K562 (cell line): ENCODE results near the gene LSP1. TPM values are rescaled to one million over a fixed set of nuclear protein-coding genes. Genes with fewer than 3 reads are reported as not detected.

ENCODE experiments used
- ATAC-seq: fragments of 200-7000 bp; cut with Tn5 transposase; 3 replicates; pipeline ENCODE4 v1.9.1; 2020; ENCODE audit warnings: moderate library complexity
- BruUV-seq: library from RNA; stranded (reverse); fragments of 400-500 nt; replicated peaks from 2 replicates; lab custom pipeline; 2021; lab: Mats Ljungman, UMichigan
- CTCF ChIA-PET: fragments of 300-600 bp; formaldehyde crosslinking; extraction: SDS; loops from one replicate; lab custom pipeline; 2021; ENCODE audit warnings: low intra/inter-chr PET ratio; lab: Yijun Ruan, JAX
- POLR2A ChIA-PET: fragments of 300-600, 350-650 bp; sonication (Branson Sonifier 250); formaldehyde crosslinking; extraction: SDS; loops from one replicate; lab custom pipeline; 2021; ENCODE audit warnings: antibody characterized with exemption, inconsistent platforms; lab: Yijun Ruan, JAX
- DNase-seq, 4 experiments: peaks; one replicate each; pipeline versions ENCODE4 v3.0.0 to v3.0.0-alpha.2; 2011 to 2018; ENCODE audit warnings: low spot score in 3 of 4, mixed read lengths in 3 of 4; ENCODE audit errors: extremely low read depth in 1 of 4
- FAIRE-seq: peaks from 2 replicates; lab custom pipeline; 2011; peaks lifted over from hg19 to GRCh38; lab: Jason Lieb, UNC
- H2AFZ ChIP-seq: 2 replicates; pipeline ENCODE4 v1.6.0; 2011; ENCODE audit warnings: low read depth, low read length, control low read depth, inconsistent platforms
- H3K27ac ChIP-seq: fragments of 200-600 bp; 3 replicates; pipeline ENCODE4 v1.8.0; 2011; ENCODE audit warnings: low read depth, mild to moderate bottlenecking, control low read depth, inconsistent platforms, low read length, moderate library complexity, mixed read lengths; ENCODE audit errors: extremely low read depth
- H3K27me3 ChIP-seq, 2 experiments: fragments of 300-600 bp in 1 of 2; 2 replicates in 1 of 2; 3 replicates in 1 of 2; pipeline versions ENCODE4 v1.6.0 to v1.8.0; 2011; ENCODE audit warnings: inconsistent platforms in 2 of 2, low read length in 2 of 2, mild to moderate bottlenecking in 1 of 2, mixed read lengths in 1 of 2, moderate library complexity in 1 of 2; ENCODE audit not compliant: control insufficient read depth in 2 of 2, insufficient read depth in 2 of 2
- H3K36me3 ChIP-seq: fragments of 300-600 bp; 3 replicates; pipeline ENCODE4 v1.8.0; 2011; ENCODE audit warnings: mild to moderate bottlenecking, low read length, inconsistent platforms; ENCODE audit not compliant: control insufficient read depth, insufficient read depth
- H3K4me1 ChIP-seq, 2 experiments: fragments of 200-600 bp in 1 of 2; replicated peaks in 1 of 2; 2 replicates in 1 of 2; 3 replicates in 1 of 2; pipeline versions ENCODE4 v1.5.1 to v1.8.0; 2011; ENCODE audit warnings: inconsistent platforms in 2 of 2, low read length in 2 of 2, mild to moderate bottlenecking in 1 of 2, mixed read lengths in 1 of 2, moderate library complexity in 1 of 2; ENCODE audit not compliant: control insufficient read depth in 2 of 2, insufficient read depth in 2 of 2
- H3K4me2 ChIP-seq: 2 replicates; pipeline ENCODE4 v1.6.1; 2011; ENCODE audit warnings: low read length, control low read depth, inconsistent platforms, mixed read lengths; ENCODE audit not compliant: insufficient read depth
- H3K4me3 ChIP-seq: fragments of 200-600 bp; sonication (generic), shearing (Covaris generic); 2 replicates; pipeline ENCODE4 v1.5.1; 2016; ENCODE audit warnings: control low read depth, inconsistent platforms
- H3K79me2 ChIP-seq: fragments of 200-600 bp; 3 replicates; pipeline ENCODE4 v1.8.0; 2011; ENCODE audit warnings: low read length, inconsistent platforms; ENCODE audit not compliant: control insufficient read depth, insufficient read depth
- H3K9ac ChIP-seq, 2 experiments: 2 replicates each; pipeline versions ENCODE4 v1.6.0 to v1.6.1; 2011; ENCODE audit warnings: low read depth in 2 of 2, low read length in 2 of 2, control low read depth in 1 of 2, inconsistent platforms in 1 of 2, mild to moderate bottlenecking in 1 of 2, mixed read lengths in 1 of 2; ENCODE audit not compliant: insufficient read depth in 1 of 2
- H3K9me1 ChIP-seq: one replicate; pipeline ENCODE4 v1.6.0; 2011; ENCODE audit warnings: inconsistent platforms, mild to moderate bottlenecking, low read length, moderate library complexity; ENCODE audit not compliant: control insufficient read depth, insufficient read depth
- H3K9me3 ChIP-seq: replicated peaks from 2 replicates; pipeline ENCODE4 v1.5.1; 2011; ENCODE audit warnings: low read depth, low read length, inconsistent platforms; ENCODE audit not compliant: control insufficient read depth, insufficient read depth
- H4K20me1 ChIP-seq: replicated peaks from 2 replicates; pipeline ENCODE4 v1.6.1; 2011; ENCODE audit warnings: low read length, inconsistent platforms, mixed read lengths; ENCODE audit not compliant: control insufficient read depth, insufficient read depth
- BMI1 ChIP-seq: fragments of 150-350 bp; IDR thresholded peaks from 2 replicates; pipeline ENCODE4 v1.6.1; 2014; ENCODE audit warnings: low read length
- PRDM10 ChIP-seq: fragments of 450-650 bp; IDR thresholded peaks from 2 replicates; pipeline ENCODE4 v1.6.1; 2018; ENCODE audit not compliant: partially characterized antibody
- ZEB2 ChIP-seq: fragments of 450-650 bp; IDR thresholded peaks from 2 replicates; pipeline ENCODE4 v1.6.1; 2016
- ZNF280B ChIP-seq: fragments of 250-450 bp; sonication (Bioruptor Pico); IDR thresholded peaks from 2 replicates; pipeline ENCODE4 v1.5.1; 2021; ENCODE audit warnings: mild to moderate bottlenecking
- ZNF644 ChIP-seq: fragments of 200-800 bp; sonication (Bioruptor generic); IDR thresholded peaks from 2 replicates; pipeline ENCODE4 v1.6.1; 2016; ENCODE audit warnings: low read depth, missing genetic modification characterization, missing compliant biosample characterization
- ZNF79 ChIP-seq: fragments of 250-450 bp; sonication (Bioruptor Pico); IDR thresholded peaks from 2 replicates; pipeline ENCODE4 v1.4.0; 2020; ENCODE audit warnings: low read depth, mild to moderate bottlenecking, moderate library complexity
- WGBS: fragments of 100-300 bp; shearing (Covaris generic); methylation state at CpG from one replicate; pipeline ENCODE4 v1.1.6; 2016; ENCODE audit warnings: low coverage, mixed read lengths; ENCODE audit not compliant: insufficient coverage; ENCODE audit errors: missing lambda C conversion rate; 5-methylcytosine and 5-hydroxymethylcytosine counted together
- in situ Hi-C: fragments of 300-500 bp; cut with MboI; formaldehyde crosslinking; loops from 4 replicates; pipeline ENCODE4 v1.15.0; 2018; ENCODE audit warnings: inconsistent platforms, mixed read lengths
- intact Hi-C: fragments of 100-400 bp; cut with micrococcal nuclease; formaldehyde crosslinking; loops from 2 replicates; pipeline ENCODE4 v1.14.2; 2022
- polyA plus RNA-seq, 8 experiments: library from polyadenylated mRNA; depleted of rRNA in 4 of 8; stranded (reverse) in 5 of 8; unstranded in 3 of 8; fragments of >200 nt; fragmentation: Nextera tagmentation in 2 of 8; fragmentation: Illumina TruSeq in 1 of 8; extraction: Ambion mirVana in 2 of 8; extraction: Trizol in 1 of 8; gene quantifications; 2 replicates each; pipeline versions ENCODE4 v1.2.1 to v1.2.3, GENCODE V29; 2011 to 2014; ENCODE audit warnings: inconsistent platforms in 1 of 8, missing spikeins in 1 of 8
- total RNA-seq, 7 experiments: library from RNA; depleted of rRNA in 6 of 7; stranded (reverse); fragments of >200 nt in 6 of 7; fragmentation: Illumina TruSeq in 2 of 7; extraction: Trizol in 2 of 7; gene quantifications; 2 replicates each; pipeline versions ENCODE4 v1.2.1 to v1.2.3, GENCODE V29; 2011 to 2021; ENCODE audit warnings: low replicate concordance in 1 of 7
- TF ChIP-seq, protein P1 (sequence below): fragments of 250-450 bp; sonication (Bioruptor Pico); IDR thresholded peaks from 2 replicates; pipeline ENCODE4 v1.5.0; 2022; ENCODE audit warnings: mild to moderate bottlenecking
- TF ChIP-seq, protein P2 (sequence below): fragments of 450-650 bp; formaldehyde crosslinking; IDR thresholded peaks from 2 replicates; pipeline ENCODE4 v1.4.0; 2022; ENCODE audit warnings: missing genetic modification characterization

The LSP1 gene
- total and polyA plus RNA-seq, 9 of the 15 experiments (the other 6 are each of a cell fraction or from before 2014, with no cell fraction given), result 0.08 to 2.9 (median 0.65) TPM; not detected in 2

GRCh38 chr11:1805525-1805924, 47.4 kb upstream of the LSP1 start:
- ChIA-PET POLR2A (interaction anchor here (0.5 kb wide), 1 partner anchor 92 kb away, joined by 3 read pairs; no protein-coding TSS in a partner anchor), CTCF (no interaction called here)
- ATAC-seq, result no peak
- no peak overlapping the region for H3K9ac ChIP-seq
- no peaks in the 10 kb centered on the region for H3K79me2 ChIP-seq
- peaks cover 0 to 4% of the 10 kb centered on the region in 2 experiments; a peak in 1 of 5 replicates for H3K4me1 ChIP-seq
- no peaks in the 10 kb centered on the region for H3K9me1 ChIP-seq
- H3K4me3 ChIP-seq, result no peak overlapping the region
- intact Hi-C loops (no loop called here), in situ Hi-C loops (no loop called here)
- BruUV-seq, result no TSS peak
- no peak for FAIRE-seq
- WGBS, result 2% methylated on average over 15 of the region's 15 CpGs
- no peak for DNase-seq
- H4K20me1 ChIP-seq, result peaks cover 2% of the 10 kb centered on the region; the same call in 1 of the 2 replicates
- H3K9me3 ChIP-seq, result no peaks in the 10 kb centered on the region
- H3K27ac ChIP-seq, result no peak overlapping the region
- H3K36me3 ChIP-seq, result no peaks in the 10 kb centered on the region
- H3K27me3 ChIP-seq, result peaks cover 38 to 47% of the 10 kb centered on the region in 2 experiments; a peak in 4 of 5 replicates
- H3K4me2 ChIP-seq, result no peak overlapping the region
- H2AFZ ChIP-seq, result no peak overlapping the region
- no peak for TF ChIP-seq ZNF280B (CRISPR knock-in tag)
- TF ChIP-seq ZNF79 (CRISPR knock-in tag), result no peak
- TF ChIP-seq BMI1, result no peak
- TF ChIP-seq ZNF644 (tag), result no peak
- TF ChIP-seq, protein P1, sequence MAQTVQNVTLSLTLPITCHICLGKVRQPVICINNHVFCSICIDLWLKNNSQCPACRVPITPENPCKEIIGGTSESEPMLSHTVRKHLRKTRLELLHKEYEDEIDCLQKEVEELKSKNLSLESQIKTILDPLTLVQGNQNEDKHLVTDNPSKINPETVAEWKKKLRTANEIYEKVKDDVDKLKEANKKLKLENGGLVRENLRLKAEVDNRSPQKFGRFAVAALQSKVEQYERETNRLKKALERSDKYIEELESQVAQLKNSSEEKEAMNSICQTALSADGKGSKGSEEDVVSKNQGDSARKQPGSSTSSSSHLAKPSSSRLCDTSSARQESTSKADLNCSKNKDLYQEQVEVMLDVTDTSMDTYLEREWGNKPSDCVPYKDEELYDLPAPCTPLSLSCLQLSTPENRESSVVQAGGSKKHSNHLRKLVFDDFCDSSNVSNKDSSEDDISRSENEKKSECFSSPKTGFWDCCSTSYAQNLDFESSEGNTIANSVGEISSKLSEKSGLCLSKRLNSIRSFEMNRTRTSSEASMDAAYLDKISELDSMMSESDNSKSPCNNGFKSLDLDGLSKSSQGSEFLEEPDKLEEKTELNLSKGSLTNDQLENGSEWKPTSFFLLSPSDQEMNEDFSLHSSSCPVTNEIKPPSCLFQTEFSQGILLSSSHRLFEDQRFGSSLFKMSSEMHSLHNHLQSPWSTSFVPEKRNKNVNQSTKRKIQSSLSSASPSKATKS (CRISPR knock-in tag), result no peak
- TF ChIP-seq ZEB2, result no peak
- no peak for TF ChIP-seq PRDM10
- TF ChIP-seq, protein P2, sequence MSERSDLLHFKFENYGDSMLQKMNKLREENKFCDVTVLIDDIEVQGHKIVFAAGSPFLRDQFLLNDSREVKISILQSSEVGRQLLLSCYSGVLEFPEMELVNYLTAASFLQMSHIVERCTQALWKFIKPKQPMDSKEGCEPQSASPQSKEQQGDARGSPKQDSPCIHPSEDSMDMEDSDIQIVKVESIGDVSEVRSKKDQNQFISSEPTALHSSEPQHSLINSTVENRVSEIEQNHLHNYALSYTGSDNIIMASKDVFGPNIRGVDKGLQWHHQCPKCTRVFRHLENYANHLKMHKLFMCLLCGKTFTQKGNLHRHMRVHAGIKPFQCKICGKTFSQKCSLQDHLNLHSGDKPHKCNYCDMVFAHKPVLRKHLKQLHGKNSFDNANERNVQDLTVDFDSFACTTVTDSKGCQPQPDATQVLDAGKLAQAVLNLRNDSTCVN (CRISPR knock-in tag), result no peak
